K562 (cell line): Measurements from ENCODE around the gene PPP1R37. TPM values are rescaled to one million over a fixed set of nuclear protein-coding genes. Genes with fewer than 3 reads are reported as not detected.

ENCODE experiments used
- ATAC-seq: fragments of 200-7000 bp; cut with Tn5 transposase; 3 replicates; pipeline ENCODE4 v1.9.1; 2020; ENCODE audit warnings: moderate library complexity
- BruUV-seq: library from RNA; stranded (reverse); fragments of 400-500 nt; replicated peaks from 2 replicates; lab custom pipeline; 2021; lab: Mats Ljungman, UMichigan
- CTCF ChIA-PET: fragments of 300-600 bp; formaldehyde crosslinking; extraction: SDS; loops from one replicate; lab custom pipeline; 2021; ENCODE audit warnings: low intra/inter-chr PET ratio; lab: Yijun Ruan, JAX
- POLR2A ChIA-PET: fragments of 300-600, 350-650 bp; sonication (Branson Sonifier 250); formaldehyde crosslinking; extraction: SDS; loops from one replicate; lab custom pipeline; 2021; ENCODE audit warnings: antibody characterized with exemption, inconsistent platforms; lab: Yijun Ruan, JAX
- DNase-seq, 4 experiments: peaks; one replicate each; pipeline versions ENCODE4 v3.0.0 to v3.0.0-alpha.2; 2011 to 2018; ENCODE audit warnings: low spot score in 3 of 4, mixed read lengths in 3 of 4; ENCODE audit errors: extremely low read depth in 1 of 4
- FAIRE-seq: peaks from 2 replicates; lab custom pipeline; 2011; peaks lifted over from hg19 to GRCh38; lab: Jason Lieb, UNC
- H2AFZ ChIP-seq: 2 replicates; pipeline ENCODE4 v1.6.0; 2011; ENCODE audit warnings: low read depth, low read length, control low read depth, inconsistent platforms
- H3K27ac ChIP-seq: fragments of 200-600 bp; 3 replicates; pipeline ENCODE4 v1.8.0; 2011; ENCODE audit warnings: low read depth, mild to moderate bottlenecking, control low read depth, inconsistent platforms, low read length, moderate library complexity, mixed read lengths; ENCODE audit errors: extremely low read depth
- H3K27me3 ChIP-seq, 2 experiments: fragments of 300-600 bp in 1 of 2; 2 replicates in 1 of 2; 3 replicates in 1 of 2; pipeline versions ENCODE4 v1.6.0 to v1.8.0; 2011; ENCODE audit warnings: inconsistent platforms in 2 of 2, low read length in 2 of 2, mild to moderate bottlenecking in 1 of 2, mixed read lengths in 1 of 2, moderate library complexity in 1 of 2; ENCODE audit not compliant: control insufficient read depth in 2 of 2, insufficient read depth in 2 of 2
- H3K36me3 ChIP-seq: fragments of 300-600 bp; 3 replicates; pipeline ENCODE4 v1.8.0; 2011; ENCODE audit warnings: mild to moderate bottlenecking, low read length, inconsistent platforms; ENCODE audit not compliant: control insufficient read depth, insufficient read depth
- H3K4me1 ChIP-seq, 2 experiments: fragments of 200-600 bp in 1 of 2; replicated peaks in 1 of 2; 2 replicates in 1 of 2; 3 replicates in 1 of 2; pipeline versions ENCODE4 v1.5.1 to v1.8.0; 2011; ENCODE audit warnings: inconsistent platforms in 2 of 2, low read length in 2 of 2, mild to moderate bottlenecking in 1 of 2, mixed read lengths in 1 of 2, moderate library complexity in 1 of 2; ENCODE audit not compliant: control insufficient read depth in 2 of 2, insufficient read depth in 2 of 2
- H3K4me2 ChIP-seq: 2 replicates; pipeline ENCODE4 v1.6.1; 2011; ENCODE audit warnings: low read length, control low read depth, inconsistent platforms, mixed read lengths; ENCODE audit not compliant: insufficient read depth
- H3K4me3 ChIP-seq: fragments of 200-600 bp; sonication (generic), shearing (Covaris generic); 2 replicates; pipeline ENCODE4 v1.5.1; 2016; ENCODE audit warnings: control low read depth, inconsistent platforms
- H3K79me2 ChIP-seq: fragments of 200-600 bp; 3 replicates; pipeline ENCODE4 v1.8.0; 2011; ENCODE audit warnings: low read length, inconsistent platforms; ENCODE audit not compliant: control insufficient read depth, insufficient read depth
- H3K9ac ChIP-seq, 2 experiments: 2 replicates each; pipeline versions ENCODE4 v1.6.0 to v1.6.1; 2011; ENCODE audit warnings: low read depth in 2 of 2, low read length in 2 of 2, control low read depth in 1 of 2, inconsistent platforms in 1 of 2, mild to moderate bottlenecking in 1 of 2, mixed read lengths in 1 of 2; ENCODE audit not compliant: insufficient read depth in 1 of 2
- H3K9me1 ChIP-seq: one replicate; pipeline ENCODE4 v1.6.0; 2011; ENCODE audit warnings: inconsistent platforms, mild to moderate bottlenecking, low read length, moderate library complexity; ENCODE audit not compliant: control insufficient read depth, insufficient read depth
- H3K9me3 ChIP-seq: replicated peaks from 2 replicates; pipeline ENCODE4 v1.5.1; 2011; ENCODE audit warnings: low read depth, low read length, inconsistent platforms; ENCODE audit not compliant: control insufficient read depth, insufficient read depth
- H4K20me1 ChIP-seq: replicated peaks from 2 replicates; pipeline ENCODE4 v1.6.1; 2011; ENCODE audit warnings: low read length, inconsistent platforms, mixed read lengths; ENCODE audit not compliant: control insufficient read depth, insufficient read depth
- SRF ChIP-seq, 2 experiments: fragments of 250-450, 450-650 bp in 1 of 2; sonication (Bioruptor Pico) in 1 of 2; sonication (generic) in 1 of 2; formaldehyde crosslinking; IDR thresholded peaks; 2 replicates each; pipeline versions ENCODE4 v1.5.0 to v1.5.1; 2020 to 2022; ENCODE audit warnings: mild to moderate bottlenecking in 1 of 2, missing genetic modification reagents in 1 of 2
- WGBS: fragments of 100-300 bp; shearing (Covaris generic); methylation state at CpG from one replicate; pipeline ENCODE4 v1.1.6; 2016; ENCODE audit warnings: low coverage, mixed read lengths; ENCODE audit not compliant: insufficient coverage; ENCODE audit errors: missing lambda C conversion rate; 5-methylcytosine and 5-hydroxymethylcytosine counted together
- in situ Hi-C: fragments of 300-500 bp; cut with MboI; formaldehyde crosslinking; loops from 4 replicates; pipeline ENCODE4 v1.15.0; 2018; ENCODE audit warnings: inconsistent platforms, mixed read lengths
- intact Hi-C: fragments of 100-400 bp; cut with micrococcal nuclease; formaldehyde crosslinking; loops from 2 replicates; pipeline ENCODE4 v1.14.2; 2022
- polyA plus RNA-seq, 8 experiments: library from polyadenylated mRNA; depleted of rRNA in 4 of 8; stranded (reverse) in 5 of 8; unstranded in 3 of 8; fragments of >200 nt; fragmentation: Nextera tagmentation in 2 of 8; fragmentation: Illumina TruSeq in 1 of 8; extraction: Ambion mirVana in 2 of 8; extraction: Trizol in 1 of 8; gene quantifications; 2 replicates each; pipeline versions ENCODE4 v1.2.1 to v1.2.3, GENCODE V29; 2011 to 2014; ENCODE audit warnings: inconsistent platforms in 1 of 8, missing spikeins in 1 of 8
- total RNA-seq, 7 experiments: library from RNA; depleted of rRNA in 6 of 7; stranded (reverse); fragments of >200 nt in 6 of 7; fragmentation: Illumina TruSeq in 2 of 7; extraction: Trizol in 2 of 7; gene quantifications; 2 replicates each; pipeline versions ENCODE4 v1.2.1 to v1.2.3, GENCODE V29; 2011 to 2021; ENCODE audit warnings: low replicate concordance in 1 of 7
- TF ChIP-seq, protein P1 (sequence below): IDR thresholded peaks from 2 replicates; pipeline ENCODE4 v1.6.1; 2016; ENCODE audit warnings: missing genetic modification characterization, missing compliant biosample characterization

PPP1R37 gene
- total and polyA plus RNA-seq, 9 of the 15 experiments (the other 6 are each of a cell fraction or from before 2014, with no cell fraction given): 0.04 to 20.3 (median 7.3) TPM

DNA sequence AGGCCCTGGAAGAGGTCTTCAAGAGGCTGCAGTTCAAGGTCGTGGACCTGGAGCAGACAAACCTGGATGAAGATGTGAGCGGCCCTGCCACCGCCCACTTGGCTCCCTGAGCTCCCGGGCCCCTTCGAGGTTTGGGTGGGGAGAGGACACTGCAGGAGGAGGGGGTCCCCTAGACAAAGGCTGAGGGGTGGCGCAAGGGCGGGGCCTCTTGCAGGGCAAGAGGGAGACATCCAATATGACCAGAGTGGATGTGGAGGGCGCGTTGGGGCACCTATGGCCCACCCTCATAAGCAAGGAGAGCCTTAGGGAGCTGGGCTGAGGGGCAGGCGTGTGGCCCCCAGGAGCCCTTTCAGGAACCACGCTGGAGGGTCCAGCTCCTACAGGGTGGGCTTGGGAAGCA lies 47.6 kb downstream of the PPP1R37 start:
- Histone ChIP-seq H3K9ac (peak overlapping the region in 1 of 2 experiments; percentile 56; a peak in 1 of 4 replicates), H4K20me1 (peaks cover 3% of the 10 kb centered on the region; the same call in 1 of the 2 replicates), H3K36me3 (peaks cover 45% of the 10 kb centered on the region; the same call in 1 of the 3 replicates), H3K4me2 (no peak overlapping the region), H3K27ac (no peak overlapping the region), H3K27me3 (no peaks in the 10 kb centered on the region), H3K9me3 (no peaks in the 10 kb centered on the region), H3K79me2 (peaks cover 14% of the 10 kb centered on the region), H2AFZ (no peak overlapping the region), H3K4me1 (peaks cover 0 to 57% of the 10 kb centered on the region in 2 experiments; a peak in 3 of 5 replicates), H3K4me3 (no peak overlapping the region), H3K9me1 (no peaks in the 10 kb centered on the region)
- ChIA-PET CTCF (no interaction called here), POLR2A (interaction anchor here (0.6 kb wide), 1 partner anchor 28 kb away, joined by 3 read pairs; no protein-coding TSS in a partner anchor)
- no peak for FAIRE-seq
- WGBS: 87% methylated on average over 5 of the region's 11 CpGs
- DNase-seq: no peak
- BruUV-seq: no TSS peak
- ATAC-seq: no peak
- in situ Hi-C loops (no loop called here), intact Hi-C loops (no loop called here)
- no peak for TF ChIP-seq SRF (CRISPR knock-in tag; IDR thresholded peaks at IDR 0.05)
- TF ChIP-seq, protein P1, sequence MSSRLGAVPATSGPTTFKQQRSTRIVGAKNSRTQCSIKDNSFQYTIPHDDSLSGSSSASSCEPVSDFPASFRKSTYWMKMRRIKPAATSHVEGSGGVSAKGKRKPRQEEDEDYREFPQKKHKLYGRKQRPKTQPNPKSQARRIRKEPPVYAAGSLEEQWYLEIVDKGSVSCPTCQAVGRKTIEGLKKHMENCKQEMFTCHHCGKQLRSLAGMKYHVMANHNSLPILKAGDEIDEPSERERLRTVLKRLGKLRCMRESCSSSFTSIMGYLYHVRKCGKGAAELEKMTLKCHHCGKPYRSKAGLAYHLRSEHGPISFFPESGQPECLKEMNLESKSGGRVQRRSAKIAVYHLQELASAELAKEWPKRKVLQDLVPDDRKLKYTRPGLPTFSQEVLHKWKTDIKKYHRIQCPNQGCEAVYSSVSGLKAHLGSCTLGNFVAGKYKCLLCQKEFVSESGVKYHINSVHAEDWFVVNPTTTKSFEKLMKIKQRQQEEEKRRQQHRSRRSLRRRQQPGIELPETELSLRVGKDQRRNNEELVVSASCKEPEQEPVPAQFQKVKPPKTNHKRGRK (tag): no peak
